HepG2 (cell line): ENCODE data around the gene PPP2R5D. TPM values are rescaled to one million over a fixed set of nuclear protein-coding genes. Genes with fewer than 3 reads are reported as not detected.
A peak's percentile ranks its signal among the peaks of the same experiment; 100 is the strongest.

Source experiments
- CHD2 ChIP-seq: IDR thresholded peaks from 2 replicates; pipeline ENCODE4 v1.6.1; 2011; ENCODE audit warnings: low read depth, low read length, improper control_type of control experiment
- ESRRA ChIP-seq: sonication (generic); formaldehyde crosslinking; IDR thresholded peaks from 2 replicates; pipeline ENCODE4 v1.5.1; 2020; ENCODE audit warnings: mild to moderate bottlenecking, low read depth, missing genetic modification reagents
- GLI4 ChIP-seq: sonication (generic); formaldehyde crosslinking; IDR thresholded peaks from 2 replicates; pipeline ENCODE4 v1.5.1; 2020; ENCODE audit warnings: missing genetic modification reagents, mild to moderate bottlenecking, moderate library complexity, borderline replicate concordance
- HNRNPL ChIP-seq: fragments of 200-400 bp; formaldehyde crosslinking; IDR thresholded peaks from 2 replicates; pipeline ENCODE4 v1.6.1; 2017; ENCODE audit warnings: mild to moderate bottlenecking, low read depth, low read length
- KMT2A ChIP-seq: sonication (generic); formaldehyde crosslinking; IDR thresholded peaks from 2 replicates; pipeline ENCODE4 v1.4.0; 2020; ENCODE audit warnings: missing genetic modification reagents
- MTA3 ChIP-seq: sonication (generic); formaldehyde crosslinking; IDR thresholded peaks from 2 replicates; pipeline ENCODE4 v1.4.0; 2020; ENCODE audit warnings: missing genetic modification reagents
- NCOA5 ChIP-seq: sonication (generic); formaldehyde crosslinking; IDR thresholded peaks from 2 replicates; pipeline ENCODE4 v1.4.0; 2020; ENCODE audit warnings: missing genetic modification reagents
- NFE2 ChIP-seq: sonication (generic); formaldehyde crosslinking; IDR thresholded peaks from 2 replicates; pipeline ENCODE4 v1.4.0; 2020; ENCODE audit warnings: missing genetic modification reagents
- NFIB ChIP-seq: sonication (generic); formaldehyde crosslinking; IDR thresholded peaks from 2 replicates; pipeline ENCODE4 v1.9.0; 2021; ENCODE audit warnings: missing genetic modification reagents, mild to moderate bottlenecking, borderline replicate concordance
- PHB2 ChIP-seq: fragments of 450-650 bp; IDR thresholded peaks from 2 replicates; pipeline ENCODE4 v1.6.1; 2018; ENCODE audit not compliant: partially characterized antibody
- SRSF4 ChIP-seq: fragments of 200-400 bp; formaldehyde crosslinking; IDR thresholded peaks from one replicate; pipeline ENCODE4 v1.6.1; 2018; ENCODE audit warnings: mild to moderate bottlenecking, low read depth, low read length, moderate library complexity; ENCODE audit not compliant: poor library complexity, severe bottlenecking
- ZNF136 ChIP-seq: sonication (generic); formaldehyde crosslinking; IDR thresholded peaks from 2 replicates; pipeline ENCODE4 v1.8.1; 2022; ENCODE audit warnings: low read depth, mild to moderate bottlenecking, moderate library complexity, missing genetic modification reagents
- ZNF251 ChIP-seq: sonication (generic); formaldehyde crosslinking; IDR thresholded peaks from 2 replicates; pipeline ENCODE4 v1.9.0; 2021; ENCODE audit warnings: mild to moderate bottlenecking, missing genetic modification reagents
- ZNF274 ChIP-seq: sonication (generic); formaldehyde crosslinking; IDR thresholded peaks from 2 replicates; pipeline ENCODE4 v1.5.1; 2020; ENCODE audit warnings: mild to moderate bottlenecking, missing genetic modification reagents
- ZNF451 ChIP-seq: sonication (generic); formaldehyde crosslinking; IDR thresholded peaks from 2 replicates; pipeline ENCODE4 v1.5.0; 2020; ENCODE audit warnings: mild to moderate bottlenecking, missing genetic modification reagents
- ZNF776 ChIP-seq: sonication (generic); formaldehyde crosslinking; IDR thresholded peaks from 2 replicates; pipeline ENCODE4 v1.4.0; 2020; ENCODE audit warnings: mild to moderate bottlenecking, missing genetic modification reagents
- ZSCAN25 ChIP-seq: sonication (generic); formaldehyde crosslinking; IDR thresholded peaks from 2 replicates; pipeline ENCODE4 v1.8.0; 2022; ENCODE audit warnings: mild to moderate bottlenecking, missing genetic modification reagents
- polyA plus RNA-seq, 8 experiments: library from polyadenylated mRNA; depleted of rRNA in 3 of 8; stranded (reverse) in 7 of 8; unstranded in 1 of 8; fragments of >200 nt; fragmentation: Illumina TruSeq in 4 of 8; extraction: Trizol in 4 of 8; gene quantifications; 2 replicates each; pipeline versions ENCODE4 v1.2.1 to v1.2.3, GENCODE V29; 2011 to 2016; ENCODE audit warnings: low read depth in 4 of 8, missing spikeins in 1 of 8, mixed read lengths in 1 of 8; ENCODE audit not compliant: insufficient read depth in 1 of 8
- total RNA-seq, 5 experiments: library from RNA; depleted of rRNA; stranded (reverse); fragments of >200 nt; fragmentation: Illumina TruSeq; extraction: Trizol; gene quantifications; 2 replicates each; pipeline ENCODE4 v1.2.3, GENCODE V29; 2016; ENCODE audit warnings: low read depth in 1 of 5
- TF ChIP-seq, protein P1 (sequence below): sonication (generic); formaldehyde crosslinking; IDR thresholded peaks from 2 replicates; pipeline ENCODE4 v1.5.1; 2020; ENCODE audit warnings: mild to moderate bottlenecking, missing genetic modification reagents, moderate library complexity
- TF ChIP-seq, protein P2 (sequence below): sonication (generic); formaldehyde crosslinking; IDR thresholded peaks from 2 replicates; pipeline ENCODE4 v1.4.0; 2020; ENCODE audit warnings: missing genetic modification reagents
- TF ChIP-seq, protein P3 (sequence below): sonication (generic); formaldehyde crosslinking; IDR thresholded peaks from 2 replicates; pipeline ENCODE4 v1.5.0; 2020; ENCODE audit warnings: mild to moderate bottlenecking, missing genetic modification reagents
- TF ChIP-seq, protein P4 (sequence below): sonication (generic); formaldehyde crosslinking; IDR thresholded peaks from 2 replicates; pipeline ENCODE4 v1.8.0; 2023; ENCODE audit warnings: mild to moderate bottlenecking, missing genetic modification reagents

The PPP2R5D gene
- total and polyA plus RNA-seq, 2 of the 13 experiments (the other 11 are each of a cell fraction or from before 2014, with no cell fraction given), result 53.7 to 60.4 TPM

DNA sequence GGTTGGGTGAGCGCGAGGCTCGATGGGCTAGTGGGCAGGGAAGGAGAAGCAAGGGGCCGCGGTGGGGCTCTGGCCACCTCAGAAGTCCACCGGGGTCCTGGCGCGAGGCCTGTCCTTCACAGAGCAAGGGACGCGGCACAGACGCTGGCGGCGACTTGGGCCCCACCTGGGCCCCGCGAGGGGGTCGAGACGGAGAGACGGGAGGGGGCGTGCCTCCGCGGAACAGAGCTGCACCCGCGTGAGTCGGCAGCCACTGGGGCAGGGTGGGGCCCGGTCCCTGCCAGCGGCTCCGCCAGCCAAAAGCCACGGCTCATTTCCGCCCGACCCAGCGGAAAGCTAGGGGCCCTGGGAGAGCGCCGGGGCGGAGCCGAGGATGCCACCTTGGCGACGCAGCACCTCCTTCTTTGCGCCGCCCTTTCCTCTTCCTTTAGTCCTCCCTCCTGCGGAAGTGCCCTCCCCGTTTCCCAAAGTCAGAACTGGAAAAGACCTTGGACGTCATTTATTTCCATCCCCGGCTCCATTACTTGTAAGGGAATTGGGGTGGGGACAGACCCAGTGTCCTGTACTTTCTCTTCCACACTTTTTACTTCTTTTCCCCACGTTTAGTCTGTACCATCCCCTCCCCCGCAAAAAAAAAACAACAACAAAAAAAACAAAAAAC is 69.3 kb downstream of the PPP2R5D start, which contains the start of gene CUL7 (continued):
- TF ChIP-seq SRSF4 (no peak), ZSCAN25 (CRISPR knock-in tag) (peak; percentile 77; the same call in 1 of the 2 replicates), NFE2 (CRISPR knock-in tag) (no peak), KMT2A (peak; percentile 93), NCOA5 (CRISPR knock-in tag) (no peak), NFIB (CRISPR knock-in tag) (no peak), CHD2 (no peak), ZNF251 (CRISPR knock-in tag) (0 out of 2 replicates have a peak, but pooled peaks have one; percentile 59), HNRNPL (peak; percentile 80; the same call in 1 of the 2 replicates), ZNF776 (CRISPR knock-in tag) (peak; percentile 83; the same call in 1 of the 2 replicates), GLI4 (CRISPR knock-in tag) (no peak), ZNF451 (CRISPR knock-in tag) (no peak; the same call in 1 of the 2 replicates), PHB2 (no peak), MTA3 (CRISPR knock-in tag) (no peak), ESRRA (no peak; the same call in 1 of the 2 replicates), ZNF136 (no peak), ZNF274 (CRISPR knock-in tag) (peak; percentile 94)
- TF ChIP-seq, protein P1, sequence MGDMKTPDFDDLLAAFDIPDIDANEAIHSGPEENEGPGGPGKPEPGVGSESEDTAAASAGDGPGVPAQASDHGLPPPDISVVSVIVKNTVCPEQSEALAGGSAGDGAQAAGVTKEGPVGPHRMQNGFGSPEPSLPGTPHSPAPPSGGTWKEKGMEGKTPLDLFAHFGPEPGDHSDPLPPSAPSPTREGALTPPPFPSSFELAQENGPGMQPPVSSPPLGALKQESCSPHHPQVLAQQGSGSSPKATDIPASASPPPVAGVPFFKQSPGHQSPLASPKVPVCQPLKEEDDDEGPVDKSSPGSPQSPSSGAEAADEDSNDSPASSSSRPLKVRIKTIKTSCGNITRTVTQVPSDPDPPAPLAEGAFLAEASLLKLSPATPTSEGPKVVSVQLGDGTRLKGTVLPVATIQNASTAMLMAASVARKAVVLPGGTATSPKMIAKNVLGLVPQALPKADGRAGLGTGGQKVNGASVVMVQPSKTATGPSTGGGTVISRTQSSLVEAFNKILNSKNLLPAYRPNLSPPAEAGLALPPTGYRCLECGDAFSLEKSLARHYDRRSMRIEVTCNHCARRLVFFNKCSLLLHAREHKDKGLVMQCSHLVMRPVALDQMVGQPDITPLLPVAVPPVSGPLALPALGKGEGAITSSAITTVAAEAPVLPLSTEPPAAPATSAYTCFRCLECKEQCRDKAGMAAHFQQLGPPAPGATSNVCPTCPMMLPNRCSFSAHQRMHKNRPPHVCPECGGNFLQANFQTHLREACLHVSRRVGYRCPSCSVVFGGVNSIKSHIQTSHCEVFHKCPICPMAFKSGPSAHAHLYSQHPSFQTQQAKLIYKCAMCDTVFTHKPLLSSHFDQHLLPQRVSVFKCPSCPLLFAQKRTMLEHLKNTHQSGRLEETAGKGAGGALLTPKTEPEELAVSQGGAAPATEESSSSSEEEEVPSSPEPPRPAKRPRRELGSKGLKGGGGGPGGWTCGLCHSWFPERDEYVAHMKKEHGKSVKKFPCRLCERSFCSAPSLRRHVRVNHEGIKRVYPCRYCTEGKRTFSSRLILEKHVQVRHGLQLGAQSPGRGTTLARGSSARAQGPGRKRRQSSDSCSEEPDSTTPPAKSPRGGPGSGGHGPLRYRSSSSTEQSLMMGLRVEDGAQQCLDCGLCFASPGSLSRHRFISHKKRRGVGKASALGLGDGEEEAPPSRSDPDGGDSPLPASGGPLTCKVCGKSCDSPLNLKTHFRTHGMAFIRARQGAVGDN (CRISPR knock-in tag), result peak; percentile 94
- TF ChIP-seq, protein P2, sequence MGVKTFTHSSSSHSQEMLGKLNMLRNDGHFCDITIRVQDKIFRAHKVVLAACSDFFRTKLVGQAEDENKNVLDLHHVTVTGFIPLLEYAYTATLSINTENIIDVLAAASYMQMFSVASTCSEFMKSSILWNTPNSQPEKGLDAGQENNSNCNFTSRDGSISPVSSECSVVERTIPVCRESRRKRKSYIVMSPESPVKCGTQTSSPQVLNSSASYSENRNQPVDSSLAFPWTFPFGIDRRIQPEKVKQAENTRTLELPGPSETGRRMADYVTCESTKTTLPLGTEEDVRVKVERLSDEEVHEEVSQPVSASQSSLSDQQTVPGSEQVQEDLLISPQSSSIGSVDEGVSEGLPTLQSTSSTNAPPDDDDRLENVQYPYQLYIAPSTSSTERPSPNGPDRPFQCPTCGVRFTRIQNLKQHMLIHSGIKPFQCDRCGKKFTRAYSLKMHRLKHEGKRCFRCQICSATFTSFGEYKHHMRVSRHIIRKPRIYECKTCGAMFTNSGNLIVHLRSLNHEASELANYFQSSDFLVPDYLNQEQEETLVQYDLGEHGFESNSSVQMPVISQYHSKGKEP (CRISPR knock-in tag), result peak; percentile 71; the same call in 1 of the 2 replicates
- TF ChIP-seq, protein P3, sequence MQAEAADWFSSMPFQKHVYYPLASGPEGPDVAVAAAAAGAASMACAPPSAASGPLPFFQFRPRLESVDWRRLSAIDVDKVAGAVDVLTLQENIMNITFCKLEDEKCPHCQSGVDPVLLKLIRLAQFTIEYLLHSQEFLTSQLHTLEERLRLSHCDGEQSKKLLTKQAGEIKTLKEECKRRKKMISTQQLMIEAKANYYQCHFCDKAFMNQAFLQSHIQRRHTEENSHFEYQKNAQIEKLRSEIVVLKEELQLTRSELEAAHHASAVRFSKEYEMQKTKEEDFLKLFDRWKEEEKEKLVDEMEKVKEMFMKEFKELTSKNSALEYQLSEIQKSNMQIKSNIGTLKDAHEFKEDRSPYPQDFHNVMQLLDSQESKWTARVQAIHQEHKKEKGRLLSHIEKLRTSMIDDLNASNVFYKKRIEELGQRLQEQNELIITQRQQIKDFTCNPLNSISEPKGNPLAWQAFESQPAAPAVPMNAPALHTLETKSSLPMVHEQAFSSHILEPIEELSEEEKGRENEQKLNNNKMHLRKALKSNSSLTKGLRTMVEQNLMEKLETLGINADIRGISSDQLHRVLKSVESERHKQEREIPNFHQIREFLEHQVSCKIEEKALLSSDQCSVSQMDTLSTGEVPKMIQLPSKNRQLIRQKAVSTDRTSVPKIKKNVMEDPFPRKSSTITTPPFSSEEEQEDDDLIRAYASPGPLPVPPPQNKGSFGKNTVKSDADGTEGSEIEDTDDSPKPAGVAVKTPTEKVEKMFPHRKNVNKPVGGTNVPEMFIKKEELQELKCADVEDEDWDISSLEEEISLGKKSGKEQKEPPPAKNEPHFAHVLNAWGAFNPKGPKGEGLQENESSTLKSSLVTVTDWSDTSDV, result peak; percentile 70; the same call in 1 of the 2 replicates
- TF ChIP-seq, protein P4, sequence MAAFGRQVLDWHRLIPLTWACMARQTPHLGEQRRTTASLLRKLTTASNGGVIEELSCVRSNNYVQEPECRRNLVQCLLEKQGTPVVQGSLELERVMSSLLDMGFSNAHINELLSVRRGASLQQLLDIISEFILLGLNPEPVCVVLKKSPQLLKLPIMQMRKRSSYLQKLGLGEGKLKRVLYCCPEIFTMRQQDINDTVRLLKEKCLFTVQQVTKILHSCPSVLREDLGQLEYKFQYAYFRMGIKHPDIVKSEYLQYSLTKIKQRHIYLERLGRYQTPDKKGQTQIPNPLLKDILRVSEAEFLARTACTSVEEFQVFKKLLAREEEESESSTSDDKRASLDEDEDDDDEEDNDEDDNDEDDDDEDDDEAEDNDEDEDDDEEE, result peak; percentile 97
